A673 (cell line): ENCODE results near the gene KCNIP3. TPM values are rescaled to one million over a fixed set of nuclear protein-coding genes. Genes with fewer than 3 reads are reported as not detected.

Experiments
- BruUV-seq: library from RNA; stranded (reverse); fragments of 400-500 nt; replicated peaks from 2 replicates; lab custom pipeline; 2021; lab: Mats Ljungman, UMichigan
- CTCF ChIA-PET: fragments of 300-600 bp; sonication (Branson Sonifier 250); formaldehyde crosslinking; loops from one replicate; lab custom pipeline; 2022; ENCODE audit warnings: antibody characterized with exemption; lab: Charles Lee
- POLR2A ChIA-PET: fragments of 300-600 bp; sonication (Branson Sonifier 250); formaldehyde crosslinking; loops from one replicate; lab custom pipeline; 2022; ENCODE audit warnings: antibody characterized with exemption; ENCODE audit not compliant: low non-redundant PET; lab: Charles Lee
- DNase-seq: peaks from one replicate; pipeline ENCODE4 v3.0.0-alpha.2; 2015; ENCODE audit warnings: low spot score
- H3K27ac ChIP-seq: fragments of 200-600 bp; sonication (generic); 2 replicates; pipeline ENCODE4 v1.5.1; 2016; ENCODE audit warnings: mixed run types, low read depth, mild to moderate bottlenecking, mixed read lengths, antibody characterized with exemption, low read length; ENCODE audit not compliant: poor library complexity, severe bottlenecking
- H3K27me3 ChIP-seq: fragments of 200-600 bp; sonication (generic); replicated peaks from 2 replicates; pipeline ENCODE4 v1.6.1; 2017; ENCODE audit warnings: mixed run types, low read depth, mild to moderate bottlenecking, mixed read lengths, antibody characterized with exemption, low read length; ENCODE audit not compliant: insufficient read depth, poor library complexity
- H3K36me3 ChIP-seq: fragments of 200-600 bp; sonication (generic); 2 replicates; pipeline ENCODE4 v1.6.1; 2016; ENCODE audit warnings: mixed run types, mild to moderate bottlenecking, mixed read lengths, antibody characterized with exemption, low read length; ENCODE audit not compliant: insufficient read depth, poor library complexity, severe bottlenecking
- H3K4me1 ChIP-seq: fragments of 200-600 bp; sonication (generic); 2 replicates; pipeline ENCODE4 v1.6.1; 2017; ENCODE audit warnings: mixed run types, mild to moderate bottlenecking, mixed read lengths, antibody characterized with exemption, low read length; ENCODE audit not compliant: insufficient read depth, poor library complexity, severe bottlenecking
- H3K4me3 ChIP-seq: fragments of 200-600 bp; sonication (generic); 2 replicates; pipeline ENCODE4 v1.5.1; 2016; ENCODE audit warnings: low read depth, mixed run types, mild to moderate bottlenecking, mixed read lengths, low read length; ENCODE audit not compliant: poor library complexity, severe bottlenecking
- H3K9me3 ChIP-seq: fragments of 200-600 bp; sonication (generic); 2 replicates; pipeline ENCODE4 v1.6.1; 2016; ENCODE audit warnings: mixed run types, low read depth, mild to moderate bottlenecking, mixed read lengths, antibody characterized with exemption, low read length; ENCODE audit not compliant: poor library complexity, severe bottlenecking
- CTCF ChIP-seq: fragments of 300-800, 200-600 bp; sonication (generic); conservative IDR thresholded peaks from 2 replicates; pipeline ENCODE4 v1.5.1; 2017; ENCODE audit warnings: low read depth, mild to moderate bottlenecking, antibody characterized with exemption, low read length, moderate library complexity, mixed read lengths
- EZH2 ChIP-seq: fragments of 200-600 bp; sonication (generic); IDR thresholded peaks from 2 replicates; pipeline ENCODE4 v1.6.1; 2017; ENCODE audit warnings: borderline replicate concordance, low read depth, mild to moderate bottlenecking, mixed read lengths, antibody characterized with exemption, low read length; ENCODE audit not compliant: poor library complexity, severe bottlenecking
- intact Hi-C: fragments of 100-400 bp; cut with micrococcal nuclease; formaldehyde crosslinking; loops from one replicate; pipeline ENCODE4 v1.10.0; 2022; ENCODE audit not compliant: unreplicated experiment
- total RNA-seq: library from RNA; stranded (reverse); gene quantifications from 2 replicates; pipeline ENCODE4 v1.2.3, GENCODE V29; 2021

Gene KCNIP3
- total RNA-seq, 1 experiment from 2014 or later = 0.45 TPM

GRCh38 chr2:95309599-95309998 is 12.5 kb downstream of the KCNIP3 start:
- Histone ChIP-seq H3K36me3 (no peaks in the 10 kb centered on the region), H3K4me3 (no peak overlapping the region), H3K4me1 (no peaks in the 10 kb centered on the region), H3K27me3 (no peaks in the 10 kb centered on the region), H3K27ac (no peak overlapping the region), H3K9me3 (no peaks in the 10 kb centered on the region)
- TF ChIP-seq EZH2 (no peak), CTCF (no peak)
- CTCF ChIA-PET = no interaction called here
- no TSS peak for BruUV-seq
- DNase-seq = no peak
- POLR2A ChIA-PET = no interaction called here
- intact Hi-C loops = no loop called here

- BruUV-seq = no TSS peak
- ChIA-PET CTCF (no interaction called here), POLR2A (no interaction called here)
- intact Hi-C loops = no loop called here
- H3K9me3 ChIP-seq = no peaks in the 10 kb centered on the region
- H3K27ac ChIP-seq = no peak overlapping the region
- no peak for DNase-seq
- no peak overlapping the region for H3K4me3 ChIP-seq
- TF ChIP-seq CTCF (no peak), EZH2 (no peak)
- no peaks in the 10 kb centered on the region for H3K36me3 ChIP-seq
- H3K27me3 ChIP-seq = no peaks in the 10 kb centered on the region
- no peaks in the 10 kb centered on the region for H3K4me1 ChIP-seq
These were observed 13.1 kb downstream of the KCNIP3 start for GRCh38 chr2:95310216-95310615.

- Histone ChIP-seq H3K36me3 (no peaks in the 10 kb centered on the region), H3K27ac (no peak overlapping the region), H3K9me3 (no peaks in the 10 kb centered on the region), H3K27me3 (no peaks in the 10 kb centered on the region), H3K4me1 (no peaks in the 10 kb centered on the region), H3K4me3 (no peak overlapping the region)
- TF ChIP-seq EZH2 (no peak), CTCF (no peak)
- BruUV-seq = no TSS peak
- DNase-seq = no peak
- ChIA-PET CTCF (no interaction called here), POLR2A (no interaction called here)
- intact Hi-C loops = no loop called here
These were observed 13.5 kb downstream of the KCNIP3 start for GRCh38 chr2:95310651-95311050.
